T-cell (primary cell): Measurements from ENCODE around the gene RNF145. TPM values are rescaled to one million over a fixed set of nuclear protein-coding genes. Genes with fewer than 3 reads are reported as not detected.
"Not testable (repeated sequence)": the region's sequence is repeated elsewhere in the genome, so short reads cannot be mapped to it uniquely, and the experiment has no call there.

Experiments used
- ATAC-seq, 4 experiments: fragments of 200-7000 bp in 3 of 4; fragments of 150-1000 bp in 1 of 4; cut with Tn5 transposase; replicated peaks in 1 of 4; 1 replicate in 3 of 4; 2 replicates in 1 of 4; pipeline ENCODE4 v1.10.0; 2021; ENCODE audit warnings: moderate library complexity in 3 of 4, mild to moderate bottlenecking in 2 of 4, moderate number of reproducible peaks in 1 of 4
- CTCF ChIA-PET, 2 donors: fragments of 300-600 bp; sonication (Branson Sonifier 250); formaldehyde crosslinking; loops; one replicate each; lab custom pipeline; 2022; ENCODE audit warnings: antibody characterized with exemption in 2 of 2; lab: Charles Lee
- POLR2A ChIA-PET, 2 donors: fragments of 300-600 bp; sonication (Branson Sonifier 250); formaldehyde crosslinking; loops; one replicate each; lab custom pipeline; 2022; ENCODE audit warnings: antibody characterized with exemption in 2 of 2; lab: Charles Lee
- DNase-seq, 35 experiments: peaks; one replicate each; pipeline versions ENCODE4 v3.0.0 to v3.0.0-alpha.2; 2013 to 2023
- H3K27ac ChIP-seq: one replicate; pipeline ENCODE4 v1.5.1; 2013; ENCODE audit warnings: low read length
- H3K27me3 ChIP-seq, 2 experiments: replicated peaks in 1 of 2; 1 replicate in 1 of 2; 2 replicates in 1 of 2; pipeline versions ENCODE4 v1.6.1 to v1.7.0; 2013; ENCODE audit warnings: low read length in 1 of 2, mixed read lengths in 1 of 2; ENCODE audit not compliant: control insufficient read depth in 2 of 2, insufficient read depth in 2 of 2; ENCODE audit errors: extremely low read depth in 1 of 2
- H3K36me3 ChIP-seq, 2 donors: 1 replicate in 1 of 2; 2 replicates in 1 of 2; pipeline versions ENCODE4 v1.6.1 to v1.7.0; 2013; ENCODE audit warnings: low read length in 1 of 2; ENCODE audit not compliant: control insufficient read depth in 2 of 2, insufficient read depth in 1 of 2; ENCODE audit errors: extremely low read depth in 1 of 2
- H3K4me1 ChIP-seq, 2 experiments: 1 replicate in 1 of 2; 2 replicates in 1 of 2; pipeline versions ENCODE4 v1.6.1 to v1.7.0; 2013; ENCODE audit warnings: low read length in 2 of 2, mixed read lengths in 1 of 2; ENCODE audit not compliant: insufficient read depth in 2 of 2, control insufficient read depth in 1 of 2; ENCODE audit errors: extremely low read depth in 1 of 2
- H3K4me3 ChIP-seq, 2 donors: 1 replicate in 1 of 2; 2 replicates in 1 of 2; pipeline versions ENCODE4 v1.5.1 to v1.7.0; 2013; ENCODE audit warnings: mild to moderate bottlenecking in 2 of 2, low read length in 1 of 2, moderate library complexity in 1 of 2; ENCODE audit not compliant: control insufficient read depth in 1 of 2; ENCODE audit errors: extremely low read depth in 1 of 2
- H3K9me3 ChIP-seq: 2 replicates; pipeline ENCODE4 v1.7.0; 2013
- H3K27ac Mint-ChIP-seq, 2 donors: one replicate each; pipeline ENCODE4 v1.8.0; 2020 to 2021; ENCODE audit warnings: mild to moderate bottlenecking in 2 of 2, mixed read lengths in 2 of 2
- H3K27me3 Mint-ChIP-seq, 2 donors: one replicate each; pipeline ENCODE4 v1.8.0; 2021 to 2022; ENCODE audit warnings: mixed read lengths in 2 of 2
- H3K36me3 Mint-ChIP-seq: one replicate; pipeline ENCODE4 v1.8.0; 2021; ENCODE audit warnings: mixed read lengths
- H3K4me1 Mint-ChIP-seq, 3 donors: one replicate each; pipeline ENCODE4 v1.8.0; 2020 to 2022; ENCODE audit warnings: mixed read lengths in 3 of 3, mild to moderate bottlenecking in 1 of 3
- H3K4me3 Mint-ChIP-seq, 3 donors: one replicate each; pipeline ENCODE4 v1.8.0; 2020 to 2022; ENCODE audit warnings: mild to moderate bottlenecking in 3 of 3, mixed read lengths in 3 of 3, moderate library complexity in 3 of 3
- H3K9me3 Mint-ChIP-seq, 3 donors: one replicate each; pipeline ENCODE4 v1.8.0; 2020 to 2022; ENCODE audit warnings: mixed read lengths in 3 of 3
- WGBS: methylation state at CpG from one replicate; pipeline ENCODE4 v1.1.5; 2013; ENCODE audit warnings: missing lambda C conversion rate; ENCODE audit not compliant: insufficient coverage; 5-methylcytosine and 5-hydroxymethylcytosine counted together
- total RNA-seq, 35 experiments: library from RNA in 6 of 35; stranded (reverse) in 6 of 35; fragments of 120-200 nt in 1 of 35; gene quantifications; one replicate each; pipeline versions ENCODE4 v1.2.1 to v1.2.4 and lab custom pipeline; 2013 to 2026

The RNF145 gene
- total RNA-seq, 5 donors from 2014 or later (not counting 1 experiment from before 2014, with no cell fraction given) = 54.0 to 62.8 (median 60.1) TPM

GRCh38 chr5:159152876-159153275 is 56.5 kb downstream of the RNF145 start:
- no peak overlapping the region for H3K4me3 Mint-ChIP-seq
- H3K27ac ChIP-seq = no peak overlapping the region
- H3K27me3 ChIP-seq = no peaks in the 10 kb centered on the region
- H3K36me3 Mint-ChIP-seq = peaks cover 3% of the 10 kb centered on the region
- no peaks in the 10 kb centered on the region for H3K9me3 Mint-ChIP-seq
- no peak overlapping the region for H3K4me3 ChIP-seq
- POLR2A ChIA-PET = no interaction called here
- H3K9me3 ChIP-seq = no peaks in the 10 kb centered on the region
- CTCF ChIA-PET = no interaction called here
- DNase-seq = no peak
- no CpG with 5 or more reads among the region's 2 CpGs for WGBS
- H3K27ac Mint-ChIP-seq = no peak overlapping the region
- H3K4me1 Mint-ChIP-seq = peaks cover 12 to 23% (median 20%) of the 10 kb centered on the region in 3 donors
- peaks cover 4 to 9% of the 10 kb centered on the region in 2 experiments for H3K4me1 ChIP-seq
- peaks cover 4% of the 10 kb centered on the region in 2 donors for H3K27me3 Mint-ChIP-seq
- peaks cover 0 to 11% of the 10 kb centered on the region in 2 donors for H3K36me3 ChIP-seq
- ATAC-seq = no peak

DNA sequence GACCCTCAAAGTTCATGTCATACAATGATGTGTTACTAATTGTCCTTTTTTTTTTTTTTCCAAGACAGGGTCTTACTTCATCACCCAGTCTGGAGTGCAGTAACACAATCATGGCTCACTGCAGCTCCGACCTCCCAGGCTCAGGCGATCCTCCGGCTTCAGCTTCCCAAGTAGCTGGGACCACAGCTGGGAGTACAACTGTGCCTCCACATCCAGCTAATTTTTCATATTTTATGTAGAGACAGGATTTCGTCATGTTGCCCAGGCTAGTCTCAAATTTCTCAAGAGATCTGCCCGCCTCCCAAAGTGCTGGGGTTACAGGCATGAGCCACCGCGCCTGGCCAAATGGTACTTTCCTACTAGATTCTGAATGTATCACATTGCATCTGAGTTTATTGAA is 60.3 kb downstream of the RNF145 start:
- Mint-ChIP-seq H3K36me3 (peaks cover 2% of the 10 kb centered on the region), H3K4me3 (no peak overlapping the region), H3K4me1 (no peaks in the 10 kb centered on the region), H3K9me3 (peaks cover 0 to 3% (median 0%) of the 10 kb centered on the region in 3 donors), H3K27me3 (peaks cover 11 to 13% of the 10 kb centered on the region in 2 donors), H3K27ac (no peak overlapping the region)
- DNase-seq (no peak), ATAC-seq (no peak)
- no peaks in the 10 kb centered on the region for H3K4me1 ChIP-seq
- peaks cover 0 to 5% of the 10 kb centered on the region in 2 experiments for H3K27me3 ChIP-seq
- H3K4me3 ChIP-seq = no peak overlapping the region
- H3K27ac ChIP-seq = no peak overlapping the region
- WGBS = 94% methylated on average over 3 of the region's 7 CpGs
- ChIA-PET POLR2A (no interaction called here), CTCF (interaction anchor here in 1 of 2 donors (1.1 kb wide), 1 partner anchor 8 kb away, joined by 7 read pairs; no protein-coding TSS in a partner anchor)
- H3K36me3 ChIP-seq = no peaks in the 10 kb centered on the region
- no peaks in the 10 kb centered on the region for H3K9me3 ChIP-seq

DNA sequence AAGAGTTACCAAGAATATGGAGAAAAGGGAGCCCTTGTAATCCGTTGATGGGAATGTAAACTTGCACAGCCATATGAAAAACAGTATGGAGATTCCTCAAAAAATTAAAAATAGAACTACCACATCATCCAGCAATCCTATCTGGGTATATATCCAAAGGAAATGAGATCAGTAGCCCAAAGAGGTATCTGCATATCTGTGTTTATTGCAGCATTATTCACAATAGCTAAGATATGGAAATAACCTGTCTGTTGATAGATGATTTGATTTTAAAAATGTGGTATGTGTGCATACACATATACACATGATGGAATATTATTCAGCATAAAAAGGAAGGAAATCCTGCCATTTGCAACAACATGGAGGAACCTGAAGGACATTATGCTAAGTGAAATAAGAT is 61.4 kb downstream of the RNF145 start:
- no peak for ATAC-seq
- Mint-ChIP-seq H3K4me1 (no peaks in the 10 kb centered on the region), H3K36me3 (peaks cover 2% of the 10 kb centered on the region), H3K9me3 (peaks cover 0 to 3% (median 0%) of the 10 kb centered on the region in 3 donors), H3K4me3 (no peak overlapping the region), H3K27ac (no peak overlapping the region), H3K27me3 (peaks cover 22% of the 10 kb centered on the region in 2 donors)
- ChIA-PET CTCF (interaction anchor here in 1 of 2 donors (1.1 kb wide), 1 partner anchor 9 kb away, joined by 7 read pairs; no protein-coding TSS in a partner anchor), POLR2A (no interaction called here)
- no peak overlapping the region for H3K27ac ChIP-seq
- no peaks in the 10 kb centered on the region for H3K9me3 ChIP-seq
- no peak for DNase-seq
- no peak overlapping the region for H3K4me3 ChIP-seq
- H3K36me3 ChIP-seq = no peaks in the 10 kb centered on the region
- peaks cover 0 to 5% of the 10 kb centered on the region in 2 experiments for H3K27me3 ChIP-seq
- WGBS = no CpG with 5 or more reads among the region's 1 CpG
- no peaks in the 10 kb centered on the region for H3K4me1 ChIP-seq

- H3K9me3 ChIP-seq = no peaks in the 10 kb centered on the region
- ATAC-seq (no peak), DNase-seq (no peak)
- ChIA-PET CTCF (no interaction called here), POLR2A (interaction anchor here in 1 of 2 donors (0.6 to 0.7 kb wide), 2 partner anchors 133 to 713 kb away, joined by 4 to 7 read pairs; no protein-coding TSS in a partner anchor)
- Mint-ChIP-seq H3K4me1 (no peaks in the 10 kb centered on the region), H3K4me3 (no peak overlapping the region), H3K36me3 (peaks cover 2% of the 10 kb centered on the region), H3K27me3 (peaks cover 22 to 32% of the 10 kb centered on the region in 2 donors), H3K9me3 (peaks cover 0 to 3% (median 0%) of the 10 kb centered on the region in 3 donors), H3K27ac (no peak overlapping the region)
- peaks cover 0 to 5% of the 10 kb centered on the region in 2 experiments for H3K27me3 ChIP-seq
- no peaks in the 10 kb centered on the region for H3K36me3 ChIP-seq
- H3K4me1 ChIP-seq = no peaks in the 10 kb centered on the region
- WGBS = 67% methylated on average over 1 of the region's 4 CpGs
- H3K4me3 ChIP-seq = no peak overlapping the region
- H3K27ac ChIP-seq = no peak overlapping the region
Observed at GRCh38 chr5:159146839-159147238, 62.5 kb downstream of the RNF145 start.

GRCh38 chr5:159145160-159145559 is 64.2 kb downstream of the RNF145 start:
- H3K36me3 Mint-ChIP-seq, ATAC-seq, H3K27me3 ChIP-seq, DNase-seq, H3K4me3 Mint-ChIP-seq, H3K36me3 ChIP-seq, H3K27ac ChIP-seq, H3K9me3 ChIP-seq, H3K9me3 Mint-ChIP-seq, H3K4me1 ChIP-seq, H3K4me1 Mint-ChIP-seq, CTCF ChIA-PET, H3K27ac Mint-ChIP-seq, H3K4me3 ChIP-seq: not testable (repeated sequence)
- WGBS = no CpG with 5 or more reads among the region's 1 CpG
- peaks cover 33 to 45% of the 10 kb centered on the region in 2 donors for H3K27me3 Mint-ChIP-seq
- POLR2A ChIA-PET = interaction anchor here in 1 of 2 donors (0.5 kb wide), 1 partner anchor 419 kb away, joined by 4 read pairs; no protein-coding TSS in a partner anchor

GRCh38 chr5:159139802-159140201 is 69.6 kb downstream of the RNF145 start:
- WGBS = 71% methylated on average over 4 of the region's 7 CpGs
- Histone ChIP-seq H3K4me1 (no peaks in the 10 kb centered on the region), H3K4me3 (no peak overlapping the region), H3K36me3 (no peaks in the 10 kb centered on the region), H3K27ac (no peak overlapping the region), H3K27me3 (peaks cover 0 to 12% of the 10 kb centered on the region in 2 experiments), H3K9me3 (no peaks in the 10 kb centered on the region)
- CTCF ChIA-PET = no interaction called here
- peaks cover 38 to 57% of the 10 kb centered on the region in 2 donors for H3K27me3 Mint-ChIP-seq
- H3K4me1 Mint-ChIP-seq = no peaks in the 10 kb centered on the region
- DNase-seq = no peak
- H3K36me3 Mint-ChIP-seq = peaks cover 2% of the 10 kb centered on the region
- no peak overlapping the region for H3K27ac Mint-ChIP-seq
- POLR2A ChIA-PET = no interaction called here
- no peak for ATAC-seq
- no peak overlapping the region for H3K4me3 Mint-ChIP-seq
- peaks cover 0 to 2% (median 0%) of the 10 kb centered on the region in 3 donors for H3K9me3 Mint-ChIP-seq
